ENCODE results near the gene DSCAML1. TPM values are rescaled to one million over a fixed set of nuclear protein-coding genes. Genes with fewer than 3 reads are reported as not detected.

The DSCAML1 gene
- total RNA-seq, 1 donor from 2014 or later, result 0.89 TPM

- DNase-seq, result no peak
These were observed 133.6 kb downstream of the DSCAML1 start for GRCh38 chr11:117663414-117663813.

GRCh38 chr11:117662671-117663269 lies 134.2 kb downstream of the DSCAML1 start:
- DNase-seq, result no peak

GRCh38 chr11:117662255-117662654 lies 134.8 kb downstream of the DSCAML1 start:
- DNase-seq, result no peak

- no peak for DNase-seq
These were observed 138.2 kb downstream of the DSCAML1 start for GRCh38 chr11:117658809-117659208.

- no peak for DNase-seq
These were observed 139.2 kb downstream of the DSCAML1 start for GRCh38 chr11:117657794-117658193.

- no peak for DNase-seq
These were observed 142.4 kb downstream of the DSCAML1 start for GRCh38 chr11:117654281-117655255.

- no peak for DNase-seq
These were observed 144.5 kb downstream of the DSCAML1 start for GRCh38 chr11:117652521-117652920.

- no peak for DNase-seq
These were observed 147.5 kb downstream of the DSCAML1 start for GRCh38 chr11:117649296-117650055.

GRCh38 chr11:117647872-117648271 lies 149.1 kb downstream of the DSCAML1 start:
- DNase-seq, result no peak

- DNase-seq, result no peak
These were observed 149.8 kb downstream of the DSCAML1 start for GRCh38 chr11:117647207-117647606.

- no peak for DNase-seq
These were observed 150.6 kb downstream of the DSCAML1 start for GRCh38 chr11:117646411-117646810.

- DNase-seq, result no peak
These were observed 152.4 kb downstream of the DSCAML1 start for GRCh38 chr11:117644403-117645155.

GRCh38 chr11:117643606-117644300 lies 153.3 kb downstream of the DSCAML1 start:
- DNase-seq, result no peak

GRCh38 chr11:117642835-117643234 lies 154.2 kb downstream of the DSCAML1 start:
- no peak for DNase-seq

GRCh38 chr11:117642396-117642795 lies 154.6 kb downstream of the DSCAML1 start:
- no peak for DNase-seq

- DNase-seq, result no peak
These were observed 155.8 kb downstream of the DSCAML1 start for GRCh38 chr11:117641008-117641915.

GRCh38 chr11:117640041-117640440 lies 157.0 kb downstream of the DSCAML1 start:
- DNase-seq, result no peak

GRCh38 chr11:117639601-117640000 lies 157.4 kb downstream of the DSCAML1 start:
- DNase-seq, result no peak

GRCh38 chr11:117638911-117639543 lies 158.0 kb downstream of the DSCAML1 start:
- DNase-seq, result no peak

Data from skin of body (tissue), 2 donors.